ENCODE measurements around the gene ARHGAP33.

DNA sequence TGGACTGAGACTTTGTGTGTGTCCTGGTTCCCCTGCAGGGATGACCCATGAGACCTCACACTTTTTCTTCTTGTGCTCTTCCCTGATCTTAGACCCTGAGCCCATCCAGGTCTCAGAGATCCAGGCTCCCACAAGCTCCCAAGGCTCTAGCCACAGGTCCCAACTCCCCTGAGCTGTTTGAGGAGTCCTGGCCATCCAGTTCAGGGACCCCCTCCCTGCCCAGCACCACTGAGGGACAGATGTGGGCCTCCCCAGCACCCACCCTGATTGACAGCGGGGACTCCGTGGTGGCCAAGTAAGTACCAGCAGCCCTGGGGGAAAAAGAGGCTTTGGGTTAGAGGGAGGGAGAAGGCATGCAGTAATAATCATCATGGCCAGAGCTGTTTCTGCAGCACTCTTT is 15.7 kb upstream of the ARHGAP33 start:
- TF ChIP-seq, protein P1, sequence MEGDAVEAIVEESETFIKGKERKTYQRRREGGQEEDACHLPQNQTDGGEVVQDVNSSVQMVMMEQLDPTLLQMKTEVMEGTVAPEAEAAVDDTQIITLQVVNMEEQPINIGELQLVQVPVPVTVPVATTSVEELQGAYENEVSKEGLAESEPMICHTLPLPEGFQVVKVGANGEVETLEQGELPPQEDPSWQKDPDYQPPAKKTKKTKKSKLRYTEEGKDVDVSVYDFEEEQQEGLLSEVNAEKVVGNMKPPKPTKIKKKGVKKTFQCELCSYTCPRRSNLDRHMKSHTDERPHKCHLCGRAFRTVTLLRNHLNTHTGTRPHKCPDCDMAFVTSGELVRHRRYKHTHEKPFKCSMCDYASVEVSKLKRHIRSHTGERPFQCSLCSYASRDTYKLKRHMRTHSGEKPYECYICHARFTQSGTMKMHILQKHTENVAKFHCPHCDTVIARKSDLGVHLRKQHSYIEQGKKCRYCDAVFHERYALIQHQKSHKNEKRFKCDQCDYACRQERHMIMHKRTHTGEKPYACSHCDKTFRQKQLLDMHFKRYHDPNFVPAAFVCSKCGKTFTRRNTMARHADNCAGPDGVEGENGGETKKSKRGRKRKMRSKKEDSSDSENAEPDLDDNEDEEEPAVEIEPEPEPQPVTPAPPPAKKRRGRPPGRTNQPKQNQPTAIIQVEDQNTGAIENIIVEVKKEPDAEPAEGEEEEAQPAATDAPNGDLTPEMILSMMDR (IDR thresholded peaks at IDR 0.05): no peak
- TF ChIP-seq POLR2A (IDR thresholded peaks at IDR 0.05; ENCODE audit: low read depth) (no peak), EP300 (IDR thresholded peaks at IDR 0.05) (no peak)

Data from esophagus muscularis mucosa (tissue), 4 donors.